Gastrocnemius medialis (tissue), 4 donors: ENCODE results near the gene CHMP2A.

Experiments
- CTCF ChIP-seq, 5 experiments: fragments of 450-650 bp in 3 of 5; fragments of 200-600 bp in 2 of 5; sonication (generic) in 2 of 5; IDR thresholded peaks in 4 of 5; conservative IDR thresholded peaks in 1 of 5; 1 replicate in 4 of 5; 2 replicates in 1 of 5; pipeline ENCODE4 v1.5.1; 2016 to 2019; ENCODE audit warnings: antibody characterized with exemption in 5 of 5, mild to moderate bottlenecking in 3 of 5, moderate library complexity in 3 of 5
- POLR2A ChIP-seq, 2 donors: fragments of 450-650 bp; IDR thresholded peaks; one replicate each; pipeline ENCODE4 v1.6.1; 2017; ENCODE audit warnings: antibody characterized with exemption in 2 of 2, mild to moderate bottlenecking in 2 of 2, moderate library complexity in 2 of 2

- no peak for TF ChIP-seq CTCF (IDR thresholded peaks at IDR 0.05 in 4 of 5, conservative IDR thresholded peaks at IDR 0.05 in 1 of 5)
- TF ChIP-seq POLR2A (IDR thresholded peaks at IDR 0.05) = no peak
Observed at GRCh38 chr19:58535857-58536256, 19.0 kb downstream of the CHMP2A start.
